Colonic mucosa (tissue), 4 donors: ENCODE data around the gene FGF1. TPM values are rescaled to one million over a fixed set of nuclear protein-coding genes. Genes with fewer than 3 reads are reported as not detected.

Experiments used
- DNase-seq: peaks from one replicate; pipeline ENCODE4 v3.0.0-alpha.2; 2020
- H3K27ac ChIP-seq: fragments of 200-600 bp; one replicate; pipeline ENCODE4 v1.8.0; 2021
- H3K27me3 ChIP-seq: fragments of 200-600 bp; one replicate; pipeline ENCODE4 v1.8.0; 2021
- H3K36me3 ChIP-seq: fragments of 200-600 bp; one replicate; pipeline ENCODE4 v1.8.0; 2021
- H3K4me1 ChIP-seq: fragments of 200-600 bp; one replicate; pipeline ENCODE4 v1.8.0; 2021; ENCODE audit warnings: mild to moderate bottlenecking
- H3K4me3 ChIP-seq: fragments of 200-600 bp; one replicate; pipeline ENCODE4 v1.8.0; 2021
- H3K9ac ChIP-seq, 2 donors: one replicate each; pipeline ENCODE4 v1.7.0; 2013; ENCODE audit warnings: control low read depth in 2 of 2, low read depth in 2 of 2, low read length in 2 of 2
- H3K9me3 ChIP-seq: fragments of 200-600 bp; one replicate; pipeline ENCODE4 v1.8.0; 2021
- CTCF ChIP-seq: fragments of 200-600 bp; IDR thresholded peaks from one replicate; pipeline ENCODE4 v1.8.0; 2022; ENCODE audit warnings: antibody characterized with exemption, mild to moderate bottlenecking
- intact Hi-C: fragments of 100-400 bp; cut with DNase I; formaldehyde crosslinking; loops from one replicate; pipeline ENCODE4 v1.14.1; 2022
- total RNA-seq, 2 donors: library from RNA; stranded (reverse); fragmentation: NEBNext Ultra II Directional in 1 of 2; extraction: Animal tissue kit (Norgen Biotek cat#: 25700) in 1 of 2; gene quantifications; one replicate each; pipeline ENCODE4 v1.2.1, GENCODE V29; 2021
- donor health status: healthy.
- donor health status: DM: no; HTN: no; CAD: no.
- donor health status: DM: no; HTN: no; CAD: no.

The FGF1 gene
- total RNA-seq, 2 donors from 2014 or later, result 0.90 TPM; not detected in 1

GRCh38 chr5:142587354-142587965 is 98.4 kb downstream of the FGF1 start:
- no peak overlapping the region for H3K9ac ChIP-seq
- peak; percentile 49 for DNase-seq
- no peaks in the 10 kb centered on the region for H3K27me3 ChIP-seq
- no peaks in the 10 kb centered on the region for H3K9me3 ChIP-seq
- no peak overlapping the region for H3K27ac ChIP-seq
- no peak for TF ChIP-seq CTCF
- no peak overlapping the region for H3K4me3 ChIP-seq
- no peaks in the 10 kb centered on the region for H3K4me1 ChIP-seq
- no peaks in the 10 kb centered on the region for H3K36me3 ChIP-seq
- intact Hi-C loops, result no loop called here

DNA sequence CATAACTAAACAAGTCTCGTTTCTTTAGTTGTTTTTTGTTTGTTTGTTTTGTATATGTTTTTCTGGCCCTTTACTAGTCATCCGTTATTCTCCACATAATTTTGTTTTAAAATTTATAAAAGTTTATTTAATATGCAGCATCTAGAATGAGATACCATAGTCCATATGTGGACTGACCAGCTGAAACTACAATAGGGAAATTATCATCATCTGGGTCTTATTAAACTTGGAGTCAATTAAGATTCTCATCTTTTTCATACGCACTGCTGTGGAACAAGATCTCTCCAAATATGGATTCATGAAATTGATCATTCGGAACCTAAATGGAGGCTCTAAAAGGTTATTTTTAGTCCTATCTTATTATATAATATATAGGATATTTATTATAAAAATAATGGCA is 99.3 kb downstream of the FGF1 start:
- Histone ChIP-seq H3K27me3 (no peaks in the 10 kb centered on the region), H3K9ac (no peak overlapping the region), H3K4me1 (no peaks in the 10 kb centered on the region), H3K4me3 (no peak overlapping the region), H3K9me3 (no peaks in the 10 kb centered on the region), H3K27ac (no peak overlapping the region), H3K36me3 (no peaks in the 10 kb centered on the region)
- no peak for DNase-seq
- intact Hi-C loops, result no loop called here
- no peak for TF ChIP-seq CTCF

DNA sequence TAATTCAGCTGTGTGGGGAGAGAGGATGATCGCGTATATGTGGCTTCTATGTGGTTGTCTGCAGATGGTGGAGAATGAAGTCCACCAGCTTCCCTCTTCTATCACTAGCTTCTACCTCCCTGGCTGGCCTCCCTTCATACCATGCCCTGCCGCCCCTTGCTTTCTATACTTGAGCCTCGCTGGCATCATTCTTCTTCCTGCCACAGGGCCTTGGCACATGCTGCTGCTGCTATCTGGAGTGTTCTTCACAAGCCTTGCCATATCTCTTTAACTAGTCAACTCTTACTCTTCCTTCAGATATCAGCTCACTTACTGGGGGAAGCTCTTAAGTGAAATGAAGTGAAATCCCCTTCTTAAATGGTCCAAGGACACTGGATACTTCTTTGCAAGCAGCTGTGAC is 100.4 kb downstream of the FGF1 start:
- TF ChIP-seq CTCF, result no peak
- Histone ChIP-seq H3K9me3 (no peaks in the 10 kb centered on the region), H3K4me1 (no peaks in the 10 kb centered on the region), H3K36me3 (no peaks in the 10 kb centered on the region), H3K4me3 (no peak overlapping the region), H3K27ac (no peak overlapping the region), H3K27me3 (no peaks in the 10 kb centered on the region), H3K9ac (no peak overlapping the region)
- DNase-seq, result no peak
- intact Hi-C loops, result no loop called here

DNA sequence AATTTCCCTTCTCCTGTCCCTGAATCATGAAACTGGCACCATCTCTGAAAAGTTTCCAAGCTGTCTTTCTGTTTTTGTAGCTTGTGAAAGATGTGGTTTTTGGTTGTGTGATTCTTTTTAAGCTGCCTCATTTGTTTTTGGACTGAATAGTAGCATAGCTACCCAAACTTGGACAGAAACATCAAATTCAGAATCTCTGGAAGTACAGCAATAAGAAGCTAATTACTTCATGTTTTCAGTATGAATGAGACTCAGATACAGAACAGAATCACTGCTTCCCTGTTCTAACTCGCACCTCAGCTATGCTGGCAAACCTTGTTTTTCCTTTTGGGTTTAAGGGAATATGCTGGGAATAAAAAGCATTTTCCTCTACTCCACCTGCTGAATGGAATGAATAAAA is 101.0 kb downstream of the FGF1 start:
- Histone ChIP-seq H3K4me1 (no peaks in the 10 kb centered on the region), H3K27ac (no peak overlapping the region), H3K27me3 (no peaks in the 10 kb centered on the region), H3K9ac (no peak overlapping the region), H3K36me3 (no peaks in the 10 kb centered on the region), H3K9me3 (no peaks in the 10 kb centered on the region), H3K4me3 (no peak overlapping the region)
- TF ChIP-seq CTCF, result no peak
- intact Hi-C loops, result no loop called here
- no peak for DNase-seq

- no peak for TF ChIP-seq CTCF
- no peaks in the 10 kb centered on the region for H3K36me3 ChIP-seq
- no peak overlapping the region for H3K27ac ChIP-seq
- no peak for DNase-seq
- no peak overlapping the region for H3K9ac ChIP-seq
- no peaks in the 10 kb centered on the region for H3K9me3 ChIP-seq
- no peaks in the 10 kb centered on the region for H3K27me3 ChIP-seq
- no peaks in the 10 kb centered on the region for H3K4me1 ChIP-seq
- no peak overlapping the region for H3K4me3 ChIP-seq
- intact Hi-C loops, result no loop called here
These were observed 107.6 kb downstream of the FGF1 start for GRCh38 chr5:142578161-142578830.
